Activated CD8-positive, alpha-beta T cell treated with anti-CD3 and anti-CD28 coated beads for 36 hours (primary cell): ENCODE measurements around the gene CCDC82. TPM values are rescaled to one million over a fixed set of nuclear protein-coding genes. Genes with fewer than 3 reads are reported as not detected.

Source experiments
- ATAC-seq: fragments of 200-7000 bp; cut with Tn5 transposase; one replicate; pipeline ENCODE4 v1.10.0; 2021; ENCODE audit warnings: mild to moderate bottlenecking, moderate library complexity
- CTCF ChIA-PET: fragments of 350-600 bp; sonication (Branson Sonifier 250); formaldehyde crosslinking; loops from one replicate; lab custom pipeline; 2021; ENCODE audit warnings: antibody characterized with exemption; lab: Charles Lee
- POLR2A ChIA-PET: fragments of 350-600 bp; sonication (Branson Sonifier 250); formaldehyde crosslinking; loops from one replicate; lab custom pipeline; 2021; ENCODE audit warnings: antibody characterized with exemption; lab: Charles Lee
- DNase-seq: peaks from one replicate; pipeline ENCODE4 v3.0.0-alpha.2; 2020
- H3K27ac Mint-ChIP-seq: one replicate; pipeline ENCODE4 v1.8.0; 2021; ENCODE audit warnings: mild to moderate bottlenecking, mixed read lengths
- H3K27me3 Mint-ChIP-seq: one replicate; pipeline ENCODE4 v1.8.0; 2021; ENCODE audit warnings: mixed read lengths
- H3K36me3 Mint-ChIP-seq: one replicate; pipeline ENCODE4 v1.8.0; 2021; ENCODE audit warnings: low read depth, mixed read lengths
- H3K4me1 Mint-ChIP-seq: one replicate; pipeline ENCODE4 v1.8.0; 2021; ENCODE audit warnings: low read depth, mixed read lengths
- H3K4me3 Mint-ChIP-seq: one replicate; pipeline ENCODE4 v1.8.0; 2021; ENCODE audit warnings: mild to moderate bottlenecking, moderate library complexity, mixed read lengths
- H3K9me3 Mint-ChIP-seq: one replicate; pipeline ENCODE4 v1.8.0; 2021; ENCODE audit warnings: mixed read lengths
- CTCF ChIP-seq: fragments of 200-600 bp; IDR thresholded peaks from one replicate; pipeline ENCODE4 v1.8.0; 2022; ENCODE audit warnings: antibody characterized with exemption, mild to moderate bottlenecking
- intact Hi-C: fragments of 100-400 bp; cut with micrococcal nuclease; formaldehyde crosslinking; loops from one replicate; pipeline ENCODE4 v1.10.0; 2022
- total RNA-seq, 2 experiments: library from RNA; stranded (reverse); gene quantifications; one replicate each; pipeline ENCODE4 v1.2.3, GENCODE V29; 2021

The CCDC82 gene
- total RNA-seq, 2 experiments from 2014 or later: 25.3 to 27.0 TPM

- intact Hi-C loops: loop anchor here (2.0 kb wide), 1 partner anchor 45 kb away; no protein-coding TSS in a partner anchor
- H3K27me3 Mint-ChIP-seq: no peaks in the 10 kb centered on the region
- CTCF ChIA-PET: interaction anchor here (0.7 to 8.5 kb wide), 12 partner anchors 9 to 326 kb away, joined by 3 to 132 read pairs (median 5); no protein-coding TSS in a partner anchor
- ATAC-seq (peak; percentile 41), DNase-seq (peak; percentile 80)
- no peak for TF ChIP-seq CTCF
- H3K4me1 Mint-ChIP-seq: peaks cover 61% of the 10 kb centered on the region
- H3K36me3 Mint-ChIP-seq: peaks cover 38% of the 10 kb centered on the region
- POLR2A ChIA-PET: interaction anchor here (0.6 to 2.4 kb wide), 12 partner anchors 11 to 132 kb away, joined by 3 to 7 read pairs (median 4); no protein-coding TSS in a partner anchor
- peak overlapping the region; percentile 86 for H3K4me3 Mint-ChIP-seq
- H3K9me3 Mint-ChIP-seq: no peaks in the 10 kb centered on the region
- peak overlapping the region; percentile 94 for H3K27ac Mint-ChIP-seq
Measured at GRCh38 chr11:96337541-96338431, 51.9 kb downstream of the CCDC82 start.

- H3K4me3 Mint-ChIP-seq: no peak overlapping the region
- H3K27ac Mint-ChIP-seq: peak overlapping the region; percentile 11
Measured at GRCh38 chr11:96335388-96335787, 54.3 kb downstream of the CCDC82 start.

GRCh38 chr11:96334219-96334618 lies 55.5 kb downstream of the CCDC82 start:
- H3K27me3 Mint-ChIP-seq: no peaks in the 10 kb centered on the region
- ChIA-PET CTCF (interaction anchor here (1.7 kb wide), 1 partner anchor 9 kb away, joined by 6 read pairs; the partner anchor contains the start of gene MAML2), POLR2A (interaction anchor here (1.0 kb wide), 1 partner anchor 19 kb away, joined by 3 read pairs; no protein-coding TSS in a partner anchor)
- H3K4me1 Mint-ChIP-seq: peaks cover 86% of the 10 kb centered on the region
- H3K4me3 Mint-ChIP-seq: no peak overlapping the region
- no peak for TF ChIP-seq CTCF
- H3K36me3 Mint-ChIP-seq: peaks cover 38% of the 10 kb centered on the region
- DNase-seq: no peak
- ATAC-seq: no peak
- no peaks in the 10 kb centered on the region for H3K9me3 Mint-ChIP-seq
- H3K27ac Mint-ChIP-seq: no peak overlapping the region
- intact Hi-C loops: no loop called here

More at GRCh38 chr11:96335388-96335787, 54.3 kb downstream of the CCDC82 start:
- H3K4me1 Mint-ChIP-seq: peaks cover 76% of the 10 kb centered on the region
- H3K27me3 Mint-ChIP-seq: no peaks in the 10 kb centered on the region
- CTCF ChIA-PET: interaction anchor here (0.8 to 2.6 kb wide), 7 partner anchors 7 to 110 kb away, joined by 3 to 8 read pairs (median 5); partner anchors contain the start of gene MAML2
- DNase-seq (no peak), ATAC-seq (no peak)
- peaks cover 36% of the 10 kb centered on the region for H3K36me3 Mint-ChIP-seq
- intact Hi-C loops: no loop called here
- TF ChIP-seq CTCF: no peak
- no peaks in the 10 kb centered on the region for H3K9me3 Mint-ChIP-seq
- POLR2A ChIA-PET: interaction anchor here (0.8 to 1.0 kb wide), 2 partner anchors 28 to 56 kb away, joined by 3 read pairs; no protein-coding TSS in a partner anchor

GRCh38 chr11:96333191-96333719 lies 56.5 kb downstream of the CCDC82 start:
- Mint-ChIP-seq H3K27me3 (no peaks in the 10 kb centered on the region), H3K36me3 (peaks cover 43% of the 10 kb centered on the region), H3K4me1 (peaks cover 87% of the 10 kb centered on the region), H3K27ac (peak overlapping the region; percentile 1), H3K4me3 (no peak overlapping the region), H3K9me3 (no peaks in the 10 kb centered on the region)
- DNase-seq: no peak
- TF ChIP-seq CTCF: no peak
- intact Hi-C loops: no loop called here
- CTCF ChIA-PET: interaction anchor here (1.5 to 4.1 kb wide), 2 partner anchors 9 to 54 kb away, joined by 3 to 26 read pairs; partner anchors contain the start of gene MAML2
- POLR2A ChIA-PET: interaction anchor here (0.9 to 1.6 kb wide), 4 partner anchors 8 to 99 kb away, joined by 3 to 5 read pairs (median 4); no protein-coding TSS in a partner anchor
- no peak for ATAC-seq
